HuH-7 (cell line): ENCODE results near the gene KPRP.

Source experiments
- DNase-seq: peaks from one replicate; pipeline ENCODE4 v3.0.0; 2011; ENCODE audit warnings: low spot score

KPRP gene

GRCh38 chr1:152757747-152758146, at the start of gene KPRP:
Gene KPRP, plus strand, starts transcription at chr1:152758025. Its CDS starts 1,564 bp downstream, at chr1:152759589.
- no peak for DNase-seq

GRCh38 chr1:152718238-152718637, 39.6 kb upstream of the KPRP start:
- no peak for DNase-seq

- DNase-seq, result no peak
Observed at GRCh38 chr1:152725261-152725660, 32.6 kb upstream of the KPRP start.

- no peak for DNase-seq
Observed at GRCh38 chr1:152728986-152729385, 28.8 kb upstream of the KPRP start.

GRCh38 chr1:152735648-152736047, 22.2 kb upstream of the KPRP start:
- peak; percentile 14 for DNase-seq

- no peak for DNase-seq
Observed at GRCh38 chr1:152737997-152738396, 19.8 kb upstream of the KPRP start.

- DNase-seq, result no peak
Observed at GRCh38 chr1:152739841-152740240, 18.0 kb upstream of the KPRP start.

GRCh38 chr1:152741656-152742055, 16.2 kb upstream of the KPRP start:
- no peak for DNase-seq

GRCh38 chr1:152743371-152744145, 14.3 kb upstream of the KPRP start:
- peak; percentile 20 for DNase-seq

- peak; percentile 26 for DNase-seq
Observed at GRCh38 chr1:152745289-152745704, 12.5 kb upstream of the KPRP start.

- peak; percentile 23 for DNase-seq
Observed at GRCh38 chr1:152745765-152746444, 11.9 kb upstream of the KPRP start.

GRCh38 chr1:152747831-152748230, 10.0 kb upstream of the KPRP start:
- no peak for DNase-seq

GRCh38 chr1:152752225-152752624, 5.6 kb upstream of the KPRP start:
- no peak for DNase-seq

- DNase-seq, result no peak
Observed at GRCh38 chr1:152753586-152753985, 4.2 kb upstream of the KPRP start.

GRCh38 chr1:152756872-152757271, 953 bp upstream of the KPRP start:
- no peak for DNase-seq

GRCh38 chr1:152758636-152759035, 811 bp downstream of the KPRP start:
- no peak for DNase-seq

- no peak for DNase-seq
Observed at GRCh38 chr1:152759453-152760173, 1.8 kb downstream of the KPRP start.

GRCh38 chr1:152760551-152761190, 2.8 kb downstream of the KPRP start:
- DNase-seq, result no peak

GRCh38 chr1:152761609-152762213, 3.9 kb downstream of the KPRP start:
- no peak for DNase-seq

- no peak for DNase-seq
Observed at GRCh38 chr1:152768847-152769533, 11.2 kb downstream of the KPRP start.

- no peak for DNase-seq
Observed at GRCh38 chr1:152770411-152770810, 12.6 kb downstream of the KPRP start.
